Smooth muscle cell (in vitro differentiated cells): ENCODE results near the gene VWF. TPM values are rescaled to one million over a fixed set of nuclear protein-coding genes. Genes with fewer than 3 reads are reported as not detected.
"Not testable (repeated sequence)": the region's sequence is repeated elsewhere in the genome, so short reads cannot be mapped to it uniquely, and the experiment has no call there.

Experiments used
- DNase-seq: peaks from one replicate; lab custom pipeline; 2025; ENCODE audit not compliant: unreplicated experiment; lab: John Stamatoyannopoulos, UW
- H2AFZ ChIP-seq: fragments of 200-600 bp; sonication (generic); 2 replicates; pipeline ENCODE4 v1.6.0; 2016; ENCODE audit warnings: antibody characterized with exemption, low read depth, mild to moderate bottlenecking
- H3F3A ChIP-seq: fragments of 200-600 bp; sonication (generic); 2 replicates; pipeline ENCODE4 v1.6.0; 2017; ENCODE audit warnings: antibody characterized with exemption, low read depth
- H3K27ac ChIP-seq: fragments of 200-600 bp; sonication (generic); 2 replicates; pipeline ENCODE4 v1.5.1; 2016; ENCODE audit warnings: low read depth, mild to moderate bottlenecking
- H3K27me3 ChIP-seq: fragments of 200-600 bp; sonication (generic); 2 replicates; pipeline ENCODE4 v1.6.1; 2016; ENCODE audit warnings: low read depth, mild to moderate bottlenecking
- H3K36me3 ChIP-seq: fragments of 200-600 bp; sonication (generic); 2 replicates; pipeline ENCODE4 v1.5.1; 2016; ENCODE audit warnings: low read depth
- H3K4me1 ChIP-seq: fragments of 200-600 bp; sonication (generic); 2 replicates; pipeline ENCODE4 v1.5.1; 2016; ENCODE audit warnings: low read depth
- H3K4me2 ChIP-seq: fragments of 200-600 bp; sonication (generic); 2 replicates; pipeline ENCODE4 v1.6.0; 2016; ENCODE audit warnings: mild to moderate bottlenecking
- H3K4me3 ChIP-seq: fragments of 200-600 bp; sonication (generic); 2 replicates; pipeline ENCODE4 v1.5.1; 2016; ENCODE audit warnings: mild to moderate bottlenecking
- H3K79me2 ChIP-seq: fragments of 200-600 bp; sonication (generic); 2 replicates; pipeline ENCODE4 v1.6.0; 2016; ENCODE audit warnings: low read depth, mild to moderate bottlenecking
- H3K9ac ChIP-seq: fragments of 200-600 bp; sonication (generic); 2 replicates; pipeline ENCODE4 v1.6.0; 2016; ENCODE audit warnings: low read depth
- H3K9me3 ChIP-seq: fragments of 200-600 bp; sonication (generic); replicated peaks from 2 replicates; pipeline ENCODE4 v1.5.1; 2016; ENCODE audit warnings: low read depth
- H4K20me1 ChIP-seq: fragments of 200-600 bp; sonication (generic); 2 replicates; pipeline ENCODE4 v1.6.0; 2016; ENCODE audit warnings: low read depth
- CTCF ChIP-seq: fragments of 200-600 bp; sonication (generic); IDR thresholded peaks from 2 replicates; pipeline ENCODE4 v1.5.1; 2017; ENCODE audit warnings: borderline replicate concordance, mild to moderate bottlenecking, antibody characterized with exemption; ENCODE audit not compliant: insufficient read depth, poor library complexity, severe bottlenecking
- WGBS: methylation state at CpG from one replicate; pipeline ENCODE4 v1.1.7; 2016; ENCODE audit warnings: low lambda C conversion rate; 5-methylcytosine and 5-hydroxymethylcytosine counted together
- polyA plus RNA-seq: library from polyadenylated mRNA; unstranded; fragments of >200 nt; fragmentation: Nextera tagmentation; extraction: Ambion mirVana; gene quantifications from 2 replicates; pipeline ENCODE4 v1.2.1, GENCODE V29; 2016
- total RNA-seq: library from RNA; depleted of rRNA; stranded (reverse); fragments of >200 nt; gene quantifications from 2 replicates; pipeline ENCODE4 v1.2.3, GENCODE V29; 2014

The VWF gene
- total and polyA plus RNA-seq, 2 experiments from 2014 or later, result 0.19 TPM; not detected in 1

GRCh38 chr12:6030081-6030480, 94.4 kb downstream of the VWF start:
- no peak for DNase-seq
- H3K4me1 ChIP-seq, result no peaks in the 10 kb centered on the region
- H3K27me3 ChIP-seq, result no peaks in the 10 kb centered on the region
- peaks cover 3% of the 10 kb centered on the region for H3K9me3 ChIP-seq
- no peaks in the 10 kb centered on the region for H3K36me3 ChIP-seq
- no peak for TF ChIP-seq CTCF
- no peak overlapping the region for H3K4me2 ChIP-seq
- no peaks in the 10 kb centered on the region for H3K79me2 ChIP-seq
- H3K27ac ChIP-seq, result no peak overlapping the region
- no peaks in the 10 kb centered on the region for H4K20me1 ChIP-seq
- H3K9ac ChIP-seq, result no peak overlapping the region
- H3F3A ChIP-seq, result no peaks in the 10 kb centered on the region
- WGBS, result 61% methylated on average over 3 of the region's 3 CpGs
- no peak overlapping the region for H2AFZ ChIP-seq
- no peak overlapping the region for H3K4me3 ChIP-seq

DNA sequence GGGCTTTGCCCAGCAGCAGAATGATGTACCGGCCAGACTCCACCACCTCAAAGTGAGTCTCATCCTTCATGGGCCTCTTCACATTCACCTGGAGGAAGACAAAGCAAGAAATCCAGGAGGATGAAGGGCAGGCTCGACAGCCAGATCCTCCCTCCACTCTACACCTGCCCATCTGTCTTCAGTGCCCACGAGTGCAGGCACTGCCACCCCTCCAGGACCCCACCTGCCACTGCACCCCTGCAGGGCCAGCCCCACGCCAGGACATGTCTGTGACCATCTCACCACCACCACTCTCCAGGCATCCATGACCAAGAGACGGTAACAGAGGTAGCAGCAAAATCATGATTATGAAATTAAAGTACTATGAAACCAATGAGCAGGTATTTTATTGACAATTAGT, 95.1 kb downstream of the VWF start:
- Histone ChIP-seq H3K9ac (no peak overlapping the region), H3K4me2 (no peak overlapping the region), H3K27me3 (no peaks in the 10 kb centered on the region), H3K4me1 (no peaks in the 10 kb centered on the region), H3K4me3 (no peak overlapping the region), H3K36me3 (no peaks in the 10 kb centered on the region), H3K27ac (no peak overlapping the region), H3K79me2 (no peaks in the 10 kb centered on the region), H4K20me1 (no peaks in the 10 kb centered on the region), H3F3A (no peaks in the 10 kb centered on the region), H3K9me3 (peaks cover 3% of the 10 kb centered on the region), H2AFZ (no peak overlapping the region)
- no peak for TF ChIP-seq CTCF
- DNase-seq, result no peak
- WGBS, result 84% methylated on average over 5 of the region's 5 CpGs

- 90% methylated on average over 6 of the region's 6 CpGs for WGBS
- Histone ChIP-seq H3K79me2 (no peaks in the 10 kb centered on the region), H3K9me3 (peaks cover 3% of the 10 kb centered on the region), H3K27me3 (no peaks in the 10 kb centered on the region), H4K20me1 (no peaks in the 10 kb centered on the region), H3K27ac (no peak overlapping the region), H3K36me3 (no peaks in the 10 kb centered on the region), H3K4me2 (no peak overlapping the region), H3K4me3 (no peak overlapping the region), H3K9ac (no peak overlapping the region), H3F3A (no peaks in the 10 kb centered on the region), H2AFZ (no peak overlapping the region), H3K4me1 (no peaks in the 10 kb centered on the region)
- DNase-seq, result no peak
- no peak for TF ChIP-seq CTCF
Measured at GRCh38 chr12:6026998-6027397, 97.5 kb downstream of the VWF start.

DNA sequence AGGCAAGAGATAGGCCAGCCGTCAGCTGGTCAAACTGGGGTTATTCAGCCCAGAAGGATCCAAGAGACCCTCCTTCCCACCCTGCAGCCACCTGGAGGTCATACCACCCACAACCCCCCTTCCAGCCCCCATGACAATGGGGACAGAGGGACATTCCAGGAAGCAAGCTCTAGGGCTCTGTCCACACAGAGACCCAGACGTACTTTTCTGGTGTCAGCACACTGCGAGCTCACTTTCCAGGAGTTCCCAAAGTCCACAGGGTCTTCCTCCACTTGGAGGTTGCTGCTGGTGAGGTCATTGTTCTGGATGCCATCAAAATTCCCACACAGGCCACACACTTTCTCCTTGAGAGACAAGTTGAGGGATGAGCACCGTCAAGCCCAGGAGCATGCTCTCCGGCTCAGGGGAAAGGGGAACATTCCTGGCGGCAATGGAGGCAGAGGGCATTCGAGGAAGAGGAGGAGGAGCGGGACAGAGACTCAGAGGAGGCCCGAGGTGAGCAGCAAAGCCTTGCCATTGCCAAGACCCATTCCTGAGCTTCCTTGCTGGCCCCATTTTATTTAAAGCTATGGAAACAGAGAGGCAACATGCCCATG, 98.7 kb downstream of the VWF start:
- not testable (repeated sequence) for H3K27ac ChIP-seq, H3K9ac ChIP-seq, H3F3A ChIP-seq, H3K79me2 ChIP-seq, H4K20me1 ChIP-seq, H2AFZ ChIP-seq, H3K9me3 ChIP-seq, H3K27me3 ChIP-seq, H3K4me1 ChIP-seq, H3K36me3 ChIP-seq, DNase-seq, H3K4me2 ChIP-seq, H3K4me3 ChIP-seq
- whole genome bisulfite sequencing, result 92% methylated on average over 8 of the region's 9 CpGs

DNA sequence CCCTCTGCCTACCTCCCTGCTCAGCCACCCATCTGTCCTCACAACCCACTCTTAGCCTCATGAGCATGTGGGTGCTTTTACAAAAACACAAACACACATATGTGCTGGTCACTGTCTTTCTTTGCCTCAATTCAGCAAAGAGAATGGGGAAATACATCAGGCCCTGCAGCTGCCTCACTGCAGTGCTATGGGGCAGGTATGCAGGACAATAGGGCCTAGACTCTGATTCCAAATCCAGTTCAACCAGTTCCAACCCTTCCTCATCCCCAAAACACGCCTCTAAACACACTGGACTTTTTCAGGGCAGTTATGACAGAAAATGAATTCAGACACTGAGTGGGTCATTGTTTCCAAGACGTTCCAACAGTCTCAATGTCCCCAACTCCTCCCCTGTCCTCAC, 100.4 kb downstream of the VWF start:
- H2AFZ ChIP-seq, H4K20me1 ChIP-seq, H3K9me3 ChIP-seq, H3K4me2 ChIP-seq, H3K27me3 ChIP-seq, H3K27ac ChIP-seq, H3K4me3 ChIP-seq, H3F3A ChIP-seq, H3K9ac ChIP-seq, DNase-seq, H3K36me3 ChIP-seq, H3K79me2 ChIP-seq, H3K4me1 ChIP-seq: not testable (repeated sequence)
- WGBS, result 70% methylated on average over 2 of the region's 2 CpGs
